Progenitor cell of endocrine pancreas (in vitro differentiated cells): ENCODE measurements around the gene ZNF189. TPM values are rescaled to one million over a fixed set of nuclear protein-coding genes. Genes with fewer than 3 reads are reported as not detected.
"Not testable (repeated sequence)": the region's sequence is repeated elsewhere in the genome, so short reads cannot be mapped to it uniquely, and the experiment has no call there.

Source experiments
- DNase-seq: peaks from one replicate; pipeline ENCODE4 v3.0.0; 2021; ENCODE audit warnings: low spot score; ENCODE audit not compliant: unreplicated experiment
- H3K27ac Mint-ChIP-seq: 2 replicates; pipeline ENCODE4 v1.8.0; 2021; ENCODE audit warnings: mild to moderate bottlenecking, moderate library complexity, mixed read lengths
- H3K27me3 Mint-ChIP-seq: 2 replicates; pipeline ENCODE4 v1.8.0; 2021; ENCODE audit warnings: mixed read lengths
- H3K36me3 Mint-ChIP-seq: 2 replicates; pipeline ENCODE4 v1.8.0; 2022; ENCODE audit warnings: mixed read lengths; ENCODE audit not compliant: insufficient read depth
- H3K4me1 Mint-ChIP-seq: 2 replicates; pipeline ENCODE4 v1.8.0; 2021; ENCODE audit warnings: low read depth, mixed read lengths
- H3K4me3 Mint-ChIP-seq: 2 replicates; pipeline ENCODE4 v1.8.0; 2021; ENCODE audit warnings: low read depth, mild to moderate bottlenecking, moderate library complexity, mixed read lengths
- H3K9me3 Mint-ChIP-seq: 2 replicates; pipeline ENCODE4 v1.8.0; 2021; ENCODE audit warnings: low read depth, mixed read lengths
- CTCF ChIP-seq: fragments of 200-600 bp; sonication (generic); IDR thresholded peaks from one replicate; pipeline ENCODE4 v1.5.0; 2021; ENCODE audit warnings: antibody characterized with exemption, mild to moderate bottlenecking; ENCODE audit not compliant: unreplicated experiment
- total RNA-seq: library from RNA; stranded (reverse); gene quantifications from 2 replicates; pipeline ENCODE4 v1.2.1, GENCODE V29; 2021

Gene ZNF189
- total RNA-seq, 1 donor from 2014 or later = 31.4 TPM

GRCh38 chr9:101381118-101381517, 17.5 kb upstream of the ZNF189 start:
- Mint-ChIP-seq H3K27me3 (no peaks in the 10 kb centered on the region), H3K4me1 (no peaks in the 10 kb centered on the region), H3K9me3 (peaks cover 22% of the 10 kb centered on the region), H3K27ac (peak overlapping the region; percentile 76), H3K4me3 (no peak overlapping the region), H3K36me3 (peaks cover 14% of the 10 kb centered on the region)
- TF ChIP-seq CTCF = no peak
- no peak for DNase-seq

GRCh38 chr9:101381833-101382342, 16.8 kb upstream of the ZNF189 start:
- TF ChIP-seq CTCF = no peak
- no peak for DNase-seq
- H3K4me1 Mint-ChIP-seq = no peaks in the 10 kb centered on the region
- peaks cover 16% of the 10 kb centered on the region for H3K36me3 Mint-ChIP-seq
- H3K27ac Mint-ChIP-seq = no peak overlapping the region
- no peak overlapping the region for H3K4me3 Mint-ChIP-seq
- H3K27me3 Mint-ChIP-seq = no peaks in the 10 kb centered on the region
- H3K9me3 Mint-ChIP-seq = peaks cover 24% of the 10 kb centered on the region

- Mint-ChIP-seq H3K36me3 (peaks cover 23% of the 10 kb centered on the region), H3K4me3 (no peak overlapping the region), H3K27ac (no peak overlapping the region), H3K27me3 (no peaks in the 10 kb centered on the region), H3K9me3 (peaks cover 16% of the 10 kb centered on the region), H3K4me1 (peaks cover 2% of the 10 kb centered on the region)
- no peak for TF ChIP-seq CTCF
- no peak for DNase-seq
Measured at GRCh38 chr9:101383361-101383760, 15.3 kb upstream of the ZNF189 start.

- DNase-seq, H3K4me3 Mint-ChIP-seq, H3K27me3 Mint-ChIP-seq, H3K4me1 Mint-ChIP-seq: not testable (repeated sequence)
- peak within 1 kb of the TSS; percentile 90 for H3K27ac Mint-ChIP-seq
- H3K36me3 Mint-ChIP-seq = peaks cover 29% of the 10 kb centered on the region
- peaks cover 10% of the 10 kb centered on the region for H3K9me3 Mint-ChIP-seq
Measured at GRCh38 chr9:101384873-101385536, 13.6 kb upstream of the ZNF189 start, which contains the start of gene BAAT. Gene BAAT (minus strand): TSS chr9:101385006. CDS start chr9:101371404, 13,602 bp downstream.

- TF ChIP-seq CTCF = peak; percentile 66
- no peak overlapping the region for H3K4me3 Mint-ChIP-seq
- H3K9me3 Mint-ChIP-seq = peaks cover 34% of the 10 kb centered on the region
- peaks cover 2% of the 10 kb centered on the region for H3K4me1 Mint-ChIP-seq
- H3K27me3 Mint-ChIP-seq = no peaks in the 10 kb centered on the region
- peaks cover 59% of the 10 kb centered on the region for H3K36me3 Mint-ChIP-seq
- H3K27ac Mint-ChIP-seq = peak overlapping the region; percentile 74
- DNase-seq = no peak
Measured at GRCh38 chr9:101387871-101388506, 10.7 kb upstream of the ZNF189 start.
